DOHH2 (cell line): ENCODE data around the gene BAHD1.

Source experiments
- EZH2phosphoT487 ChIP-seq: fragments of 200-600 bp; sonication (generic); IDR thresholded peaks from 2 replicates; pipeline ENCODE4 v1.6.1; 2017; ENCODE audit warnings: borderline replicate concordance, mild to moderate bottlenecking, antibody characterized with exemption, low read length, moderate library complexity, mixed read lengths
- TF ChIP-seq, protein P1 (sequence below): fragments of 200-600 bp; sonication (generic); IDR thresholded peaks from one replicate; pipeline ENCODE4 v1.5.1; 2014; ENCODE audit warnings: antibody characterized with exemption, mild to moderate bottlenecking, low read depth, low read length; ENCODE audit not compliant: poor library complexity, severe bottlenecking

DNA sequence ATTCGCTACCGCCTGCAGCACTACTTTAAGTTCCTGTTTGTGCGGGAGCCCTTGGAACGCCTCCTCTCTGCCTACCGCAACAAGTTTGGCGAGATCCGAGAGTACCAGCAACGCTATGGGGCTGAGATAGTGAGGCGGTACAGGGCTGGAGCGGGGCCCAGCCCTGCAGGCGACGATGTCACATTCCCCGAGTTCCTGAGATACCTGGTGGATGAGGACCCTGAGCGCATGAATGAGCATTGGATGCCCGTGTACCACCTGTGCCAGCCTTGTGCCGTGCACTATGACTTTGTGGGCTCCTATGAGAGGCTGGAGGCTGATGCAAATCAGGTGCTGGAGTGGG, 31.0 kb downstream of the BAHD1 start:
- TF ChIP-seq, protein P1, sequence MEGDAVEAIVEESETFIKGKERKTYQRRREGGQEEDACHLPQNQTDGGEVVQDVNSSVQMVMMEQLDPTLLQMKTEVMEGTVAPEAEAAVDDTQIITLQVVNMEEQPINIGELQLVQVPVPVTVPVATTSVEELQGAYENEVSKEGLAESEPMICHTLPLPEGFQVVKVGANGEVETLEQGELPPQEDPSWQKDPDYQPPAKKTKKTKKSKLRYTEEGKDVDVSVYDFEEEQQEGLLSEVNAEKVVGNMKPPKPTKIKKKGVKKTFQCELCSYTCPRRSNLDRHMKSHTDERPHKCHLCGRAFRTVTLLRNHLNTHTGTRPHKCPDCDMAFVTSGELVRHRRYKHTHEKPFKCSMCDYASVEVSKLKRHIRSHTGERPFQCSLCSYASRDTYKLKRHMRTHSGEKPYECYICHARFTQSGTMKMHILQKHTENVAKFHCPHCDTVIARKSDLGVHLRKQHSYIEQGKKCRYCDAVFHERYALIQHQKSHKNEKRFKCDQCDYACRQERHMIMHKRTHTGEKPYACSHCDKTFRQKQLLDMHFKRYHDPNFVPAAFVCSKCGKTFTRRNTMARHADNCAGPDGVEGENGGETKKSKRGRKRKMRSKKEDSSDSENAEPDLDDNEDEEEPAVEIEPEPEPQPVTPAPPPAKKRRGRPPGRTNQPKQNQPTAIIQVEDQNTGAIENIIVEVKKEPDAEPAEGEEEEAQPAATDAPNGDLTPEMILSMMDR = no peak
- TF ChIP-seq EZH2phosphoT487 = no peak
